ENCODE data around the gene CACNG6. TPM values are rescaled to one million over a fixed set of nuclear protein-coding genes. Genes with fewer than 3 reads are reported as not detected.
"Not testable (repeated sequence)": the region's sequence is repeated elsewhere in the genome, so short reads cannot be mapped to it uniquely, and the experiment has no call there.

Gene CACNG6
- total and polyA plus RNA-seq, 8 donors: not detected

GRCh38 chr19:53945441-53945840 lies 46.0 kb upstream of the CACNG6 start:
- no peak overlapping the region for H3K4me3 ChIP-seq
- H3K36me3 ChIP-seq: no peaks in the 10 kb centered on the region
- TF ChIP-seq CTCF (IDR thresholded peaks at IDR 0.05): no peak
- no peaks in the 10 kb centered on the region for H3K4me1 ChIP-seq
- ATAC-seq (no peak), FAIRE-seq (no peak), DNase-seq (no peak)
- H3K27ac ChIP-seq: no peak overlapping the region
- intact Hi-C loops (cut with DNase I): no loop called here
- 27 to 33% methylated on average over 9 of the region's 9 CpGs for WGBS, 2 donors
- peaks cover 0 to 20% (median 6%) of the 10 kb centered on the region in 4 donors for H3K27me3 ChIP-seq
- no peaks in the 10 kb centered on the region for H3K9me3 ChIP-seq

DNA sequence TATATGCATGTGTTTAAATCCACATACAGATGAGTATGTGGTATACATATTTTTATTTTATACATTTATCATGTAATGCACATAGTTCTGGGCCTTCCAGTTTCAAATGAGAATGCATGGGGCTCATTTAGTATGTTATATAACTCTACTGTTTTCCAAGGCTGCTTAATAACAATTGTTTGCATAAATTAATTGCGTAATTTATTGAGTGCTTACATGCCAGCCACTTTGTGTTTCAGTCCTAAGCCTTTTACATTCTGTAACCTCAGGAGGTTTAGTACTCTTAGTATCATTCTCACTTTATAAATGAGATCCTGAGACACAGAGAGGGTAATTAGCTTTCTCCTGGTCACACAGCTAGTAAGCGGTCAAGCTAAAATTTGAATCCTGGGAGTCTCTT lies 45.4 kb upstream of the CACNG6 start:
- no peak for DNase-seq
- Histone ChIP-seq H3K4me1 (no peaks in the 10 kb centered on the region), H3K4me3 (no peak overlapping the region), H3K9me3 (no peaks in the 10 kb centered on the region), H3K27ac (no peak overlapping the region), H3K27me3 (peaks cover 0 to 20% (median 6%) of the 10 kb centered on the region in 4 donors), H3K36me3 (no peaks in the 10 kb centered on the region)
- no peak for TF ChIP-seq CTCF (IDR thresholded peaks at IDR 0.05)
- no peak for FAIRE-seq
- no peak for ATAC-seq
- 81 to 87% methylated on average over 2 of the region's 2 CpGs for WGBS, 2 donors
- intact Hi-C loops (cut with DNase I): no loop called here

- peaks cover 0 to 12% (median 2%) of the 10 kb centered on the region in 4 donors for H3K27me3 ChIP-seq
- WGBS, 2 donors: 43 to 50% methylated on average over 5 of the region's 5 CpGs
- no peak overlapping the region for H3K4me3 ChIP-seq
- no peak for TF ChIP-seq CTCF (IDR thresholded peaks at IDR 0.05)
- H3K4me1 ChIP-seq: no peaks in the 10 kb centered on the region
- H3K27ac ChIP-seq: no peak overlapping the region
- no peak for FAIRE-seq
- DNase-seq: no peak
- no peaks in the 10 kb centered on the region for H3K36me3 ChIP-seq
- H3K9me3 ChIP-seq: no peaks in the 10 kb centered on the region
- no peak for ATAC-seq
- intact Hi-C loops (cut with DNase I): no loop called here
Observed at GRCh38 chr19:53947624-53948023, 43.8 kb upstream of the CACNG6 start.

GRCh38 chr19:53948611-53949010 lies 42.8 kb upstream of the CACNG6 start:
- H3K27me3 ChIP-seq; H3K27ac ChIP-seq; H3K36me3 ChIP-seq; H3K4me1 ChIP-seq; ATAC-seq; H3K4me3 ChIP-seq; intact Hi-C loops (cut with DNase I); DNase-seq; FAIRE-seq; H3K9me3 ChIP-seq: not testable (repeated sequence)
- WGBS, 2 donors: 56 to 71% methylated on average over 5 of the region's 5 CpGs

DNA sequence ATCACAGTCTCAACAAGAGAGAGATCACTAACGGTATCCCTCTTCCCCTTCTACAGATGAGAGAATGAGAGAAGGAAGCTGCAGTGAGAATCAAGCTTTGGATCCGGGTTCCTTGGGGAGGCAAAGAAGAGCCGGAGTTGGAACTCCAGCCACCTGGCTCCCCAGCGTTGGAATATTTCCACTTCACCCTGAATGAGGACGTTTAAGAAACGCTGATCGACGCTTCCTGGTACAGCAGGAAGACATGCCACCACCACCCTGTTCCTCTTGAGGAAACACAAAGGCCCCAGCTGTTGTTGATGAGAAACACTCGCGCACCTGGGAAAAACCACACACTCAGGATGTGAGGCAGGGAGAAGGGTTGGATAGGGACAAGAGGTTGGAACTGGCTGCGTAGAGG lies 40.0 kb upstream of the CACNG6 start:
- 43 to 47% methylated on average over 11 of the region's 11 CpGs for WGBS, 2 donors
- H3K9me3 ChIP-seq: no peaks in the 10 kb centered on the region
- DNase-seq (no peak), FAIRE-seq (no peak), ATAC-seq (no peak)
- intact Hi-C loops (cut with DNase I): no loop called here
- H3K27me3 ChIP-seq: peaks cover 0 to 7% (median 0%) of the 10 kb centered on the region in 4 donors
- H3K4me1 ChIP-seq: no peaks in the 10 kb centered on the region
- H3K4me3 ChIP-seq: no peak overlapping the region
- no peaks in the 10 kb centered on the region for H3K36me3 ChIP-seq
- H3K27ac ChIP-seq: no peak overlapping the region
- TF ChIP-seq CTCF (IDR thresholded peaks at IDR 0.05): no peak

Data from pancreas (tissue), 10 donors.